Heart left ventricle (tissue), 16 donors: ENCODE results near the gene SPCS3. TPM values are rescaled to one million over a fixed set of nuclear protein-coding genes. Genes with fewer than 3 reads are reported as not detected.

Source experiments
- ATAC-seq, 4 donors: fragments of 200-7000 bp; cut with Tn5 transposase; one replicate each; pipeline ENCODE4 v1.9.1; 2020 to 2022; ENCODE audit warnings: moderate library complexity in 4 of 4, mild to moderate bottlenecking in 3 of 4, moderate number of reproducible peaks in 1 of 4
- DNase-seq, 5 donors: peaks; one replicate each; pipeline ENCODE4 v3.0.0-alpha.2; 2020
- H3K27ac ChIP-seq, 12 donors: fragments of 200-600 bp; sonication (generic) in 4 of 12; one replicate each; pipeline versions ENCODE4 v1.5.0 to v1.8.0; 2016 to 2022; ENCODE audit warnings: mild to moderate bottlenecking in 2 of 12
- H3K27me3 ChIP-seq, 9 donors: fragments of 200-600 bp; sonication (generic) in 2 of 9; one replicate each; pipeline versions ENCODE4 v1.5.1 to v1.8.0; 2016 to 2022; ENCODE audit warnings: mild to moderate bottlenecking in 3 of 9
- H3K36me3 ChIP-seq, 9 donors: fragments of 200-600 bp; sonication (generic) in 2 of 9; one replicate each; pipeline versions ENCODE4 v1.5.0 to v1.8.0; 2018 to 2022; ENCODE audit warnings: mild to moderate bottlenecking in 2 of 9
- H3K4me1 ChIP-seq, 12 donors: fragments of 200-600 bp; sonication (generic) in 4 of 12; one replicate each; pipeline versions ENCODE4 v1.5.0 to v1.8.0; 2016 to 2022; ENCODE audit warnings: mild to moderate bottlenecking in 3 of 12
- H3K4me3 ChIP-seq, 12 donors: fragments of 200-600 bp; sonication (generic) in 4 of 12; one replicate each; pipeline versions ENCODE4 v1.5.0 to v1.8.0; 2017 to 2022; ENCODE audit warnings: mild to moderate bottlenecking in 9 of 12, moderate library complexity in 4 of 12
- H3K9me3 ChIP-seq, 12 donors: fragments of 200-600 bp; sonication (generic) in 4 of 12; one replicate each; pipeline versions ENCODE4 v1.5.0 to v1.8.0; 2016 to 2022; ENCODE audit warnings: mild to moderate bottlenecking in 1 of 12
- POLR2A ChIP-seq, 2 donors: fragments of 450-650 bp; IDR thresholded peaks; one replicate each; pipeline ENCODE4 v1.6.1; 2017; ENCODE audit warnings: antibody characterized with exemption in 2 of 2, mild to moderate bottlenecking in 2 of 2, moderate library complexity in 2 of 2
- WGBS, 4 donors: extraction: QIAGEN DNeasy Blood & Tissue Kit in 2 of 4; methylation state at CpG; one replicate each; pipeline versions ENCODE4 v1.1.5 to v1.1.7; 2013 to 2018; 5-methylcytosine and 5-hydroxymethylcytosine counted together
- intact Hi-C, 10 donors: fragments of 100-400 bp; cut with DNase I; formaldehyde crosslinking; loops; one replicate each; pipeline versions ENCODE4 v1.11.1 to v1.14.2; 2022
- polyA plus RNA-seq, 2 donors: library from polyadenylated mRNA; stranded (reverse); fragments of 200-250 nt; gene quantifications; one replicate each; pipeline ENCODE4 v1.2.3, GENCODE V29; 2013
- total RNA-seq, 9 donors: library from RNA; depleted of rRNA in 2 of 9; stranded (reverse); fragments of >200 nt in 2 of 9; fragmentation: NEBNext Ultra II Directional in 3 of 9; extraction: Animal tissue kit (Norgen Biotek cat#: 25700) in 3 of 9; gene quantifications; one replicate each; pipeline versions ENCODE4 v1.1.0 to v1.2.4, GENCODE V29; 2016 to 2023
- TF ChIP-seq, protein P1 (sequence below), 12 donors: fragments of 200-600 bp; sonication (generic) in 4 of 12; IDR thresholded peaks; one replicate each; pipeline versions ENCODE4 v1.5.0 to v1.8.0; 2018 to 2022; ENCODE audit warnings: antibody characterized with exemption in 12 of 12, mild to moderate bottlenecking in 5 of 12
- donor health status: ischemic (EF 13 %, LVEDD 7.1; RV severe dilation, severe dysfunction).
- donor health status: healthy with polysubstance abuse.
- donor health status: DM: no; HTN: yes; CAD: no.
- donor health status: DM: no; HTN: no; CAD: no.
- donor health status: ischemic (EF 25% LVEDD 6.9; RV normal size, moderate dysfunction).
- donor health status: ischemic (EF 25% LVEDD 5.7; RV mildly dilated, moderate dysfunction).
- donor health status: healthy.
- donor health status: DM: yes; HTN: yes; CAD: no.
- donor health status: ischemic (EF 35%, LVEDD 5.7; RV mildly dilated, moderate dysfunction).
- donor health status: nonischemic (EF 11% LVEDD 7.7; RV severe dilation, severe dysfunction).
- donor health status: DM: yes; HTN: yes; CAD: no.
- donor health status: PGD.
- donor health status: ischemic (EF 29% LVEDD 5.4; RV normal size, mild dysfunction).
- donor health status: nonischemic (EF 23%, LVEDD 6.1; RV moderate dilation, normal function).

Gene SPCS3
- total and polyA plus RNA-seq, 11 donors: 24.3 to 200 (median 81.6) TPM

DNA sequence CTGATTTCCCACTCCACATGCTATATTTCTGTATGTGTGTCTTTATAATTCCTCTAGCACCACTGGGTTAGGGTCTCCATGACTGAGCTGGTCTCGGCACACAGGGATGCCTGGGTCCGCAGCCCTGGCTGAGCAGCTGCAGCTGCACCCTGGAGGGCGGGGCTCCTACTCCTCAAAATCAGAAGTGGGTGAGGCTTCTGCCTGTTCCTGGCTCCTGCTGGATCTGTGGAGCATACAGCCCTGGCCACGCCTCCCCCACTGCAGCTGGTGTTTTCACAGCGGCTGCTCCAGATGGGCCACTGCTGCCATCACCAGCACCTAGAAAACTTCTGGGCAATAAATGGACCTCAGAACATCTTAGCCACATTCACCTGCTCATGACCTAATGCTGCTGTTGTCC, 30.9 kb downstream of the SPCS3 start:
- intact Hi-C loops: no loop called here
- peaks cover 0 to 4% (median 0%) of the 10 kb centered on the region in 12 donors for H3K9me3 ChIP-seq
- no peak overlapping the region for H3K27ac ChIP-seq
- H3K4me1 ChIP-seq: no peaks in the 10 kb centered on the region
- DNase-seq (peak in 1 of 5 donors; percentile 53), ATAC-seq (no peak)
- no peaks in the 10 kb centered on the region for H3K27me3 ChIP-seq
- no peaks in the 10 kb centered on the region for H3K36me3 ChIP-seq
- WGBS, 4 donors: 93 to 100% (median 96%) methylated on average over 5 of the region's 5 CpGs
- TF ChIP-seq, protein P1, sequence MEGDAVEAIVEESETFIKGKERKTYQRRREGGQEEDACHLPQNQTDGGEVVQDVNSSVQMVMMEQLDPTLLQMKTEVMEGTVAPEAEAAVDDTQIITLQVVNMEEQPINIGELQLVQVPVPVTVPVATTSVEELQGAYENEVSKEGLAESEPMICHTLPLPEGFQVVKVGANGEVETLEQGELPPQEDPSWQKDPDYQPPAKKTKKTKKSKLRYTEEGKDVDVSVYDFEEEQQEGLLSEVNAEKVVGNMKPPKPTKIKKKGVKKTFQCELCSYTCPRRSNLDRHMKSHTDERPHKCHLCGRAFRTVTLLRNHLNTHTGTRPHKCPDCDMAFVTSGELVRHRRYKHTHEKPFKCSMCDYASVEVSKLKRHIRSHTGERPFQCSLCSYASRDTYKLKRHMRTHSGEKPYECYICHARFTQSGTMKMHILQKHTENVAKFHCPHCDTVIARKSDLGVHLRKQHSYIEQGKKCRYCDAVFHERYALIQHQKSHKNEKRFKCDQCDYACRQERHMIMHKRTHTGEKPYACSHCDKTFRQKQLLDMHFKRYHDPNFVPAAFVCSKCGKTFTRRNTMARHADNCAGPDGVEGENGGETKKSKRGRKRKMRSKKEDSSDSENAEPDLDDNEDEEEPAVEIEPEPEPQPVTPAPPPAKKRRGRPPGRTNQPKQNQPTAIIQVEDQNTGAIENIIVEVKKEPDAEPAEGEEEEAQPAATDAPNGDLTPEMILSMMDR (IDR thresholded peaks at IDR 0.05): no peak
- no peak for TF ChIP-seq POLR2A (IDR thresholded peaks at IDR 0.05)
- no peak overlapping the region for H3K4me3 ChIP-seq

DNA sequence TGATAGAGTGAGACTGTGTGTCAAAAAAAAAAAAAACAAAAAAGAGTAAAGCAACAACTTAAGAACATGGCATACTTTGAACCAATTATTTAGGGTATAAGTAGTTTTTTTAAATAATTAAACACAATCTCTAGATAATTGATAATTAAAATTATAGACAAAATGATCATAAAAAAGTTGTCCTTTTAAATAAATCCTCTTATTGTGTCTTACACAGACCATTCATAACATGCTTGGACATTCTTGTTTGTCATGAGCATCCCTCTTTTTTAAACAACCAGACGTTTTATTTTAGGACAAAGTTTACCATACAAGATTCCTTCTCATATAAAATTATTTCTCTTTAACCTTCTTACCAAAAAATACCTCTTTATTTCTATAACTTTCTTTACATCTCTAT, 35.1 kb downstream of the SPCS3 start:
- intact Hi-C loops: no loop called here
- Histone ChIP-seq H3K36me3 (no peaks in the 10 kb centered on the region), H3K9me3 (peaks cover 0 to 4% (median 0%) of the 10 kb centered on the region in 12 donors), H3K27ac (no peak overlapping the region), H3K4me3 (no peak overlapping the region), H3K4me1 (no peaks in the 10 kb centered on the region), H3K27me3 (no peaks in the 10 kb centered on the region)
- DNase-seq (no peak), ATAC-seq (no peak)
- 70 to 86% (median 76%) methylated on average over 1 of the region's 1 CpG for WGBS, 4 donors
- no peak for TF ChIP-seq POLR2A (IDR thresholded peaks at IDR 0.05)
- TF ChIP-seq, protein P1 (IDR thresholded peaks at IDR 0.05): no peak

DNA sequence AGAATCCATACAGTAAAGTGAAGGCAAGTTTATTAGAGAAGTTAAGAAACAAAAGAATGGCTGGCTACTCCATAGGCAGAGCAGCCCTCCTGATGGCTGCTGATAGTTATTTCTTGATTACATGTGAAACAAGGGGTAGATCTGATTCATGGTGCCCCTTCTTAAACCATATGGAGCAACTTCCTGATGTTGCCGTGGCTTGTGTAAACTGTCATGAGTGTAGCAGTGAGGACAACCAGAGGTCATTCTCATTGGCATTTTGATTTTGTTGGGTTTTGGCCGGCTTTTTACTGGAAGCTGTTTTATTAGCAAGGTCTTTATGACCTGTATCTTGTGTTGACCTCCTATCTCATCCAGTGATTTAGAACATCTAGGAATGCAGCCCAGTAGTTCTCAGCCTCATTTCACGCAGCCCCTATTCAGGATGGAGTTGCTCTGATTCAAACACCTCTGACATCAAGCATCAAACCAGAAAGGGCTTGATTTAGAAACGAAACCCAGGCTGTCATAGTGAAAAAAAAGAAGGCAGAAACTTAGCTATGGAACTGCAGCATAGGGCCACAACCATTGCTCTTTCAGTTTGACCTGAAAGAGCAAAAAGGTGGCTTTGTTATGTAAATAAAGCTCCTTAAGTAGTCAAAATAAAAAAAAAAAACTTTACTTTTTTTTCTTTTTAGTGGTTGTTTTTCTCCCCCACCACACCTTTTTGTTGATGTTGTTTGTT, 37.8 kb downstream of the SPCS3 start:
- ATAC-seq (no peak), DNase-seq (no peak)
- peaks cover 0 to 4% (median 0%) of the 10 kb centered on the region in 12 donors for H3K9me3 ChIP-seq
- TF ChIP-seq, protein P1 (IDR thresholded peaks at IDR 0.05): no peak
- no peak for TF ChIP-seq POLR2A (IDR thresholded peaks at IDR 0.05)
- 69 to 79% (median 77%) methylated on average over 4 of the region's 4 CpGs for WGBS, 4 donors
- no peaks in the 10 kb centered on the region for H3K27me3 ChIP-seq
- intact Hi-C loops: no loop called here
- H3K4me1 ChIP-seq: no peaks in the 10 kb centered on the region
- no peak overlapping the region for H3K4me3 ChIP-seq
- no peaks in the 10 kb centered on the region for H3K36me3 ChIP-seq
- no peak overlapping the region for H3K27ac ChIP-seq

DNA sequence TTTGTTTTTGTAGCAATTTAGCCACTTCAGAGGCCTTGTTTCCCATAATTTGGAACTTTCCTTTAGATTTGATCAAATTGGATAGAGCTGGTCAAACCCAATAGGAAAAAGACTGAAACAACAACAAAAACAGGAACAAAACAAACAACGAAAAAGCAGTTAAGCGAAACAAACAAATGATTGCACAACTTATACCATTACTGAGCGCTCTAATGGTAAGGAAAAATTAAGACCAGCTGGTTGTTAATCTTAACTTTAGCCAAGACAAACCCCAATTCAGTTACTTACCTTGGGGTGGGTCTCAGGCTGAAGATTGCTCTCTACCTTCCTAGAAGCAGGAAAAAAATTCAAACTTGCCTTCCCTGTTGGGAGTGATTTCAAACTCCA, 38.3 kb downstream of the SPCS3 start:
- Histone ChIP-seq H3K27me3 (no peaks in the 10 kb centered on the region), H3K9me3 (peaks cover 0 to 4% (median 0%) of the 10 kb centered on the region in 12 donors), H3K27ac (no peak overlapping the region), H3K4me1 (no peaks in the 10 kb centered on the region), H3K4me3 (no peak overlapping the region), H3K36me3 (no peaks in the 10 kb centered on the region)
- 93 to 96% (median 94%) methylated on average over 3 of the region's 3 CpGs for WGBS, 4 donors
- intact Hi-C loops: no loop called here
- ATAC-seq (no peak), DNase-seq (no peak)
- TF ChIP-seq POLR2A (IDR thresholded peaks at IDR 0.05): no peak
- TF ChIP-seq, protein P1 (IDR thresholded peaks at IDR 0.05): no peak
